HG02840 (cell line): ENCODE measurements around the gene PLEKHM2.

Source experiments
- ATAC-seq: cut with Tn5 transposase; IDR thresholded peaks from one replicate; pipeline ENCODE4 v1.9.1; 2021; ENCODE audit warnings: mild to moderate bottlenecking, moderate library complexity, moderate number of reproducible peaks; ENCODE audit not compliant: unreplicated experiment, low FRiP score

Gene PLEKHM2

GRCh38 chr1:15777909-15778707 lies 94.0 kb downstream of the PLEKHM2 start:
- no peak for ATAC-seq
